MCF 10A (cell line): ENCODE results near the gene ABCB1. TPM values are rescaled to one million over a fixed set of nuclear protein-coding genes. Genes with fewer than 3 reads are reported as not detected.

Experiments used
- BruUV-seq: library from RNA; stranded (reverse); fragments of 400-500 nt; replicated peaks from 2 replicates; lab custom pipeline; 2021; lab: Mats Ljungman, UMichigan
- CTCF ChIA-PET: fragments of 300-600 bp; sonication (Branson Sonifier 250); formaldehyde crosslinking; extraction: SDS; loops from one replicate; lab custom pipeline; 2021; ENCODE audit warnings: antibody characterized with exemption, inconsistent platforms; lab: Yijun Ruan, JAX
- POLR2A ChIA-PET: fragments of 300-600, 350-650 bp; sonication (Branson Sonifier 250); formaldehyde crosslinking; extraction: SDS; loops from one replicate; lab custom pipeline; 2020; ENCODE audit warnings: antibody characterized with exemption, inconsistent platforms; lab: Yijun Ruan, JAX
- DNase-seq: peaks from one replicate; pipeline ENCODE4 v3.0.0-alpha.2; 2018; ENCODE audit not compliant: unreplicated experiment
- H3K27ac Mint-ChIP-seq: one replicate; pipeline ENCODE4 v1.8.0; 2022; ENCODE audit warnings: mild to moderate bottlenecking, low read depth, mixed read lengths; ENCODE audit not compliant: unreplicated experiment
- H3K27me3 Mint-ChIP-seq: one replicate; pipeline ENCODE4 v1.8.0; 2022; ENCODE audit warnings: mixed read lengths; ENCODE audit not compliant: insufficient read depth, unreplicated experiment
- H3K36me3 Mint-ChIP-seq: one replicate; pipeline ENCODE4 v1.8.0; 2022; ENCODE audit warnings: mild to moderate bottlenecking, moderate library complexity, mixed read lengths; ENCODE audit not compliant: insufficient read depth, unreplicated experiment
- H3K4me1 Mint-ChIP-seq: one replicate; pipeline ENCODE4 v1.8.0; 2022; ENCODE audit warnings: mixed read lengths; ENCODE audit not compliant: insufficient read depth, unreplicated experiment
- H3K4me3 Mint-ChIP-seq: one replicate; pipeline ENCODE4 v1.8.0; 2022; ENCODE audit warnings: mild to moderate bottlenecking, moderate library complexity, mixed read lengths; ENCODE audit not compliant: unreplicated experiment
- H3K9me3 Mint-ChIP-seq: one replicate; pipeline ENCODE4 v1.8.0; 2022; ENCODE audit warnings: mixed read lengths; ENCODE audit not compliant: unreplicated experiment
- intact Hi-C: fragments of 100-400 bp; cut with micrococcal nuclease; formaldehyde crosslinking; loops from 2 replicates; pipeline ENCODE4 v1.14.1; 2022
- total RNA-seq: library from RNA; stranded (reverse); gene quantifications from 2 replicates; pipeline ENCODE4 v1.2.3, GENCODE V29; 2022
- TF ChIP-seq, protein P1 (sequence below): fragments of 200-600 bp; IDR thresholded peaks from one replicate; pipeline ENCODE4 v1.8.0; 2022; ENCODE audit warnings: antibody characterized with exemption, mild to moderate bottlenecking; ENCODE audit not compliant: unreplicated experiment

ABCB1 gene
- total RNA-seq, 1 experiment from 2014 or later, result not detected

DNA sequence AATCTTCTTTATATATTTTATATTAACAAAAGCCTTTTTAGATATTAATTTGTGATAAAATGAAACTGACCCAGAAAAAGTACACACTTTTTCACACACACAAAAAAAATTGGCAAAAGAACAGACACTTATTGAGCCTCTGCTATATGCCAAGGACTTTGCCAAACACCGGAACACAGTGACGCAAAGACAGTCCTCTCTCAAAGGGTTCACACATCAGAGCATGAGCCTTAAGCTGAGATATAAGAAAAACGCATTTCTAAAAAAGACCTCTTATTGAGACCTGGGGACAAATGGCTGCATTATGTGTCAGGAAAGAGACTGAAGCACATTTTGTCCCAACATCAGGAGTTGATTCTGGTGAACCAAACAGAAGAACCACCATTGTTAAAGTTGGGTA lies 101.2 kb downstream of the ABCB1 start:
- peaks cover 24% of the 10 kb centered on the region for H3K27me3 Mint-ChIP-seq
- intact Hi-C loops, result no loop called here
- DNase-seq, result no peak
- ChIA-PET POLR2A (no interaction called here), CTCF (no interaction called here)
- H3K4me1 Mint-ChIP-seq, result no peaks in the 10 kb centered on the region
- TF ChIP-seq, protein P1, sequence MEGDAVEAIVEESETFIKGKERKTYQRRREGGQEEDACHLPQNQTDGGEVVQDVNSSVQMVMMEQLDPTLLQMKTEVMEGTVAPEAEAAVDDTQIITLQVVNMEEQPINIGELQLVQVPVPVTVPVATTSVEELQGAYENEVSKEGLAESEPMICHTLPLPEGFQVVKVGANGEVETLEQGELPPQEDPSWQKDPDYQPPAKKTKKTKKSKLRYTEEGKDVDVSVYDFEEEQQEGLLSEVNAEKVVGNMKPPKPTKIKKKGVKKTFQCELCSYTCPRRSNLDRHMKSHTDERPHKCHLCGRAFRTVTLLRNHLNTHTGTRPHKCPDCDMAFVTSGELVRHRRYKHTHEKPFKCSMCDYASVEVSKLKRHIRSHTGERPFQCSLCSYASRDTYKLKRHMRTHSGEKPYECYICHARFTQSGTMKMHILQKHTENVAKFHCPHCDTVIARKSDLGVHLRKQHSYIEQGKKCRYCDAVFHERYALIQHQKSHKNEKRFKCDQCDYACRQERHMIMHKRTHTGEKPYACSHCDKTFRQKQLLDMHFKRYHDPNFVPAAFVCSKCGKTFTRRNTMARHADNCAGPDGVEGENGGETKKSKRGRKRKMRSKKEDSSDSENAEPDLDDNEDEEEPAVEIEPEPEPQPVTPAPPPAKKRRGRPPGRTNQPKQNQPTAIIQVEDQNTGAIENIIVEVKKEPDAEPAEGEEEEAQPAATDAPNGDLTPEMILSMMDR, result no peak
- H3K9me3 Mint-ChIP-seq, result no peaks in the 10 kb centered on the region
- H3K4me3 Mint-ChIP-seq, result no peak overlapping the region
- no TSS peak for BruUV-seq
- H3K27ac Mint-ChIP-seq, result no peak overlapping the region
- H3K36me3 Mint-ChIP-seq, result no peaks in the 10 kb centered on the region

DNA sequence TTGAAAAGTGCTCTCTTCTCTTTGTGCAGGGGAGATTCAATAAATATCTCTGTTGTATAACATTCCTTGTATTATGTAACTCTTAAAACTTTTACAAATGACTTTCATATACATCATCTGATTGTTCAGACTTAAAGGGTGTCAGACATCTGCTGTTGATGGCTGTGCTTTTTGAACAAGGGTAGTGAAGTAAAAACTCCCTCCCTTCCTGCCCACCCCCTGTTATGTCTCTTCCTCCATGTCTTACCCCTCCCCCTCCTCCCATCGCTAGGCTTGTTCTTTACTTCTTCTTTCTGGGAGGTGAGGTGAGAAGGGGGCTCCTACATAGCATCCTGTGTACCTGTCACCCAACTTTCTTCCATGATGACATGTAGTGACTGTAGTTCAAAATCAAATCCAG lies 101.8 kb downstream of the ABCB1 start:
- Mint-ChIP-seq H3K27me3 (peaks cover 24% of the 10 kb centered on the region), H3K27ac (no peak overlapping the region), H3K4me3 (no peak overlapping the region), H3K4me1 (no peaks in the 10 kb centered on the region), H3K9me3 (no peaks in the 10 kb centered on the region), H3K36me3 (no peaks in the 10 kb centered on the region)
- no peak for DNase-seq
- no TSS peak for BruUV-seq
- CTCF ChIA-PET, result no interaction called here
- intact Hi-C loops, result no loop called here
- TF ChIP-seq, protein P1, result no peak
- POLR2A ChIA-PET, result no interaction called here

DNA sequence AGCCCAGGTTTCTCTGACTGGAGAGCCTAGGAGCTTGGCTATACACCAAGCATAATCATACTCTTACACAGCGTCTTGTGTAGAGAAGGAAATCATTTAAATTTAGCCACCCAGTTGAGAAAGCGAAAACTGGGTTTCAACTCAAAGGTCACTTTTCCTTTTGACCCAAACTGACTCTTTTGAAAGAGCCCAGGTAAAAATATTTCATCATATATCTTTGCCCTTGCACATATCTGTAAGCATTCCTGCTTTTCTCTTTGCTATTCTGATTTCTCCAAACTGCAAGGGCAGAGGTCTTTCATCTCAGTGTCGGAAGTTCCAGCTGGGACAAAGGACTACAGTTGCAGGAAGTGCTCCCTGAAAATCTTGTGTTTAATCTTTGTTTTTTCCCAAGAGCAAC lies 103.2 kb downstream of the ABCB1 start:
- H3K4me3 Mint-ChIP-seq, result no peak overlapping the region
- H3K27ac Mint-ChIP-seq, result no peak overlapping the region
- H3K4me1 Mint-ChIP-seq, result no peaks in the 10 kb centered on the region
- ChIA-PET CTCF (interaction anchor here (0.7 kb wide), 1 partner anchor 9 kb away, joined by 3 read pairs; no protein-coding TSS in a partner anchor), POLR2A (no interaction called here)
- no peaks in the 10 kb centered on the region for H3K36me3 Mint-ChIP-seq
- no peak for DNase-seq
- TF ChIP-seq, protein P1, result no peak
- peaks cover 24% of the 10 kb centered on the region for H3K27me3 Mint-ChIP-seq
- no TSS peak for BruUV-seq
- H3K9me3 Mint-ChIP-seq, result no peaks in the 10 kb centered on the region
- intact Hi-C loops, result no loop called here

DNA sequence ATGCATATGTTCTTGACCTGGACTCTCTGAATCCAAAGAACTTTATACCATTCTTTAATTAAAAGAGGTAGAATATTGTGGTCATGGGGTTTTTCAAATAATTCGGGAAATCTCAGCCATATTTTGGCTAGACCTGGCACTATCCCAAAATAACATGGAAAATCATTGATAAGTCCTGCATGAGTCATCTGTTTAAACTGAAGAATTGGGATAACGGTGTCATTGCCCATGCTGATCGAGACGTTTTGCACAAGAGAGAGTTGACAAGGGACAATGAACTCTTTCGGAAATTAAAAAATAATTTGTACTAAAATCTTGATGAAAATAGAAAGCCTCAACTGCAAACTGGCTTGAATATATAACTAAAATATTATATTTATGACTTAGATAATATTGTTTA lies 105.3 kb downstream of the ABCB1 start:
- H3K27ac Mint-ChIP-seq, result no peak overlapping the region
- no peak for DNase-seq
- ChIA-PET POLR2A (no interaction called here), CTCF (no interaction called here)
- peaks cover 26% of the 10 kb centered on the region for H3K27me3 Mint-ChIP-seq
- TF ChIP-seq, protein P1, result no peak
- H3K36me3 Mint-ChIP-seq, result no peaks in the 10 kb centered on the region
- H3K4me1 Mint-ChIP-seq, result no peaks in the 10 kb centered on the region
- no TSS peak for BruUV-seq
- intact Hi-C loops, result no loop called here
- H3K9me3 Mint-ChIP-seq, result no peaks in the 10 kb centered on the region
- H3K4me3 Mint-ChIP-seq, result no peak overlapping the region
